Stimulated activated CD4-positive, alpha-beta T cell treated with anti-CD3 and anti-CD28 coated beads, Interleukin-1b, Interleukin-23, amount 100 ng/mL, for 1 hour (primary cell): Measurements from ENCODE around the gene ZNF304.
"Not testable (repeated sequence)": the region's sequence is repeated elsewhere in the genome, so short reads cannot be mapped to it uniquely, and the experiment has no call there.

Source experiments
- DNase-seq, 2 donors: peaks; one replicate each; pipeline ENCODE4 v3.0.0-alpha.2; 2020; ENCODE audit warnings: low read depth in 2 of 2

Gene ZNF304

DNA sequence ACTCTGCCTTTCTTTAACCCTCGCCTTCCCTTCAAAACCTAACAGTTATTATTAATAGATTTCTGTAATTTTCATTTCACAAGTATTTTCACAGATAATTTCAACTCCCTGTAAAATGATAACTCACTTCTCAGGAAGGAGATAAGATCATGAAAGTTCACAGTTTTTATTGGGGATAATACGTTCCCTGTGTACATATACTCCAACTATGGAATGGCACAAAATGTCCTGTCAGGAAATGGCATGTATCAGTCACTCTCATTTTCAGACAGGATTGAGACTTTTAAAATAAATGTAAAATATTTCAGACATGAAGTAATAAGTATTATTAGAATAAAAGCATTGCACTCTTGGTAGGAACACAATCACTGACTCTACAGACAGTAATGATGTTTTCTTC is 11.3 kb downstream of the ZNF304 start:
- no peak for DNase-seq

DNA sequence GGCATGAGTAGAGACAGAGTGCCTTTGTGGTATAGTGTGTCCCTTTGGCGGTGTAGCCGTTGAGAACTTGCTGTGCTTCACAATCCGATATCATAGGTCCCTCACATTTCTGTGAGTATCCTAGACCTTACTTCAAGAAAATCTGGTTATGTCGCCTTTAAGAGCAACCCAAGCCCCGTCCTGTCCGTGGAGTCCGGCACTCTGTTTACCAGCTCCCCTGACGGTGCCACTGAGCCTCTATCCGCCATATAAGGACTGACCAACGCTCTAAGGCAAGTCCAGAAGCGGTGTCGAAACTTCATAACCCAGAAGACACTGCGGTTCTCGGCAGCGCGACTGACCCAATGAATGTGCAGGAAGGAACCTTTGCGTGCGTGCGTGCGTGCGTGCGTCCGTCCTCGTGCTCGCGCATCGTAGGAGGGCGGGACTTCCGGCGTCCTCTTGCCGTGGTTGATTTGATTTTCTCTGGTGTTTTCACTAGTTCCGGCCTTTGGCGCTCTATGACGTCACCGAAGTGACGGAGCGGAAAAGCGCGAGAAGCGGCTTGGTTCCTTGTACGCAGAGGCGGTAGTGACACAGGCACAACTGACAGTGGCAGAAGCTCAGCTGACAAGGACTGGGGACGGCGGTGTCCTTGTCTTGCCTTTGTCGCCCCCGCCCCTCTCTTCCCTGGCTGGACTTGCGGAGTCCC is 12.1 kb downstream of the ZNF304 start, which contains the start of the genes TRAPPC2B and ZNF547:
Gene TRAPPC2B, plus strand, starts transcription at position 555 of the 691 bp plus-strand sequence. CDS start 1,283 bp downstream, outside the sequence.
Gene ZNF547, plus strand, starts transcription at position 555 of the 691 bp plus-strand sequence. CDS start 5,005 bp downstream, outside the sequence.
- peak; percentile 92 for DNase-seq

DNA sequence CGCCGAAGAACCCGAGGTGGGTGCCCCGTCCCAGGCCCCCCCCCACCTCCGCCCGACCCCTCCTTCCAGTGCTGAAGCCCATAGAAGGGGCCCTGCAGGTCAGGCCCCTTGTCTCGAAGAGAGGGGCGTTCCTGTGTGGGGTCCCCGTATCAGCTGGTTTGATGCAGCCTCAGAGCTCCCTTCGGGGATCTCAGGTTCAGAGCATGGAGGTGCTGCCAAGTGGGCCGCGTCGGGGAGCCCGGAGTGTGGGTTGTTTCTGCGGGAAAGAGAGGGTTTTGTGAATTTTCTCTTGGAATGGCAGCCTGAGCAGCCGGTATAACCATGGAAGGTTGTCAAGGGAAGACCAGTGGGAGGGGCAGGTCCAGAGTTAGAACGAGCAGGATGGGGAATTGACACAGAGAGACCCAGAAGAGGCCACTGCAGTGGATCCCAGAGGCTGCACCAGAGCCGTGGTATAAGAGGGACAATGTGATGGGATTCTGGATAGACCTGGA is 12.7 kb downstream of the ZNF304 start:
- no peak for DNase-seq

DNA sequence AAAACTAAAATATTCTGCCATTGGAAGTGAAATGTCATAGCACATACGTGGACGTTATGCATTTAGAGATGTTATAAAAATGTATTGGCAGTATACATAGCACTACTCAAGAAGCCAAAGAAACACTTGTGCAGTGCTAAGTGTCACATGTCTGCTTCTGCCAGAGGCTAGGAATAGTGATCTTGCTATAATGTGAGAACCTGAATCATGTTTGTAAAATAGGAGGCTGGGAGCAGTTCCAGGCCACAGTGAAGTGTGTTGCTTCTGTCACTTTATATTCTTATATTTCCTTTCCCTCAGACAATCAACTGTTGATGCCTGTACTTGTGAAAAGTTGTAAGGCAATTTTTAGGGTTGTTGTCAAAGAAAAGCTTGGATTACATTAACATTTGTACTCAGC is 15.7 kb downstream of the ZNF304 start:
- DNase-seq: no peak

DNA sequence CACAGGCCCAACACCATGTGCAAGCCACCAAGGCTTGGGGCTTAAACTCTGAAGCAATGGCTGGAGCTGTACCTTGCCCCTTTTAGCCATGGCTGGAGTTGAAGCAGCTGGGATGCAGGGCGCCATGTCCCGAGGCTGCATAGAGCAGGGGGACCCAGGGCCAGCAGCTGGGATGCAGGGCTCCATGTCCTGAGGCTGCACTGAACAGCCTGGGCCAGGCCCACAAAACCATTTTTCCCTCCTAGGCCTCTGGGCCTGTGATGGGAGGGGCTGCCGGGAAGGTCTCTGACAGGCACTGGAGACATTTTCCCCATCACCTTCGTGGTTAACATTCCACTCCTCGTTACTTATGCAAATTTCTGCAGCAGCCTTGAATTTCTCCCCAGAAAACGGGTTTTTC is 23.1 kb downstream of the ZNF304 start:
- no peak for DNase-seq

DNA sequence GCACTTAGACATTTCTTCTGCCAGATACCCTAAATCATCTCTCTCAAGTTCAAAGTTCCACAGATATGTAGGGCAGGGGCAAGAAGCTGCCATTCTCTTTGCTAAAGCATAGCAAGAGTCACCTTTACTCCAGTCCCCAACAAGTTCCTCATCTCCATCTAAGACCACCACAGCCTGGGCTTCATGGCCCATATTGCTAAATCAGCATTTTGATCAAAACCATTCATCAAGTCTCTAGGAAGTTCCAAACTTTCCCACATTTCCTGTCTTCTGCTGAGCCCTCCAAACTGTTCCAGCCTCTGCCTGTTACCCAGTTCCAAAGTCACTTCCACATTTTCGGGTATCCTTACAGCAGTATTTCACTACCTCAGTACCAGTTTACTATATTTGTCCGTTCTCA is 23.6 kb downstream of the ZNF304 start:
- DNase-seq: not testable (repeated sequence)

DNA sequence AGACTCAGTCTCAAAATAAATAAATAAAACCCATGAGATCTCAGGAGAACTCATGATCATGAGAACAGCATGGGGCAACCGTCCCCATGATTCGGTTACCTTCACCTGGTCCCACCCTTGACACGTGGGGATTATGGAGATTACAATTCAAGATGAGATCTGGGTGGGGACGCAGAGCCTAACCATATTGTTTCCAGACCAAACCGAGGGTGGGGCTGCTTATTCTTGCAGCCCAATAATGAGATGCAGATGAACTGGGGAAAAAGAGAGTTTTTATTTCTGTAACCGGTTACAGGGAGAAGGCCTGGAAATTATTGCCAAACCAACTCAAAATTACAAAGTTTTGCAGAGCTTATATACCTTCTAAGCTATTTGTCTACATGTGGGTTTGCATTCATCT is 25.1 kb downstream of the ZNF304 start:
- DNase-seq: no peak

DNA sequence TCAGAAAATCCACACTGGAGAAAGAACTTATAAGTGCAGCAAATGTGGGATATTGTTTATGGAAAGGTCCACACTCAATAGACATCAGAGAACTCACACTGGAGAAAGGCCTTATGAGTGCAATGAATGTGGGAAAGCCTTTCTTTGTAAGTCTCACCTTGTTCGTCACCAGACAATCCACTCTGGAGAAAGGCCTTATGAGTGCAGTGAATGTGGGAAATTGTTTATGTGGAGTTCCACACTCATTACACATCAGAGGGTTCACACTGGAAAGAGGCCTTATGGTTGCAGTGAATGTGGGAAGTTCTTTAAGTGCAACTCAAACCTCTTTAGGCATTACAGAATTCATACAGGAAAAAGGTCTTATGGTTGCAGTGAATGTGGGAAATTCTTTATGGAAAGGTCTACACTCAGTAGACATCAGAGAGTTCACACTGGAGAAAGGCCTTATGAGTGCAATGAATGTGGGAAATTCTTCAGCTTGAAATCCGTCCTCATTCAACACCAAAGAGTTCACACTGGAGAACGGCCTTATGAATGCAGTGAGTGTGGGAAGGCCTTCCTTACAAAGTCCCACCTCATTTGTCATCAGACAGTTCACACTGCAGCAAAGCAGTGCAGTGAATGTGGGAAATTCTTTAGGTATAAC is 26.6 kb downstream of the ZNF304 start:
- DNase-seq: no peak

DNA sequence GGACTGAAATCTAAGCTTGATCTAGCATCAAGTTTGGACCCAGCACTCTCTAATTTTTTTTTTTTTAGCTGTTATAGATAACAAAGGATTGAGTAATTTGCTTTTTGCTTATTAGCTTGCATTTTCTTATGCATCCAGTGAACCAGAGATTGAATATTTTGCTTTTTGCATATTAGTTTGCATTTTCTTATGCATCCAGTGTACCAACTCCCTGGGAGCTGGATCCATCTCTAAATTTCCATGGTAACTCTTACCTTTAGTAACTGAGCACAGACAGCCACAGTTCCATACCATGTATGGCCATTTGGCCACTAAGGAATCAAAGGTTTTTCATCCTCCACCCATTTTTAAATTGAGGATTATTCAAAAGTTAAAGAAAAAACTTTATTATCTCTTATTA is 29.9 kb downstream of the ZNF304 start:
- no peak for DNase-seq

DNA sequence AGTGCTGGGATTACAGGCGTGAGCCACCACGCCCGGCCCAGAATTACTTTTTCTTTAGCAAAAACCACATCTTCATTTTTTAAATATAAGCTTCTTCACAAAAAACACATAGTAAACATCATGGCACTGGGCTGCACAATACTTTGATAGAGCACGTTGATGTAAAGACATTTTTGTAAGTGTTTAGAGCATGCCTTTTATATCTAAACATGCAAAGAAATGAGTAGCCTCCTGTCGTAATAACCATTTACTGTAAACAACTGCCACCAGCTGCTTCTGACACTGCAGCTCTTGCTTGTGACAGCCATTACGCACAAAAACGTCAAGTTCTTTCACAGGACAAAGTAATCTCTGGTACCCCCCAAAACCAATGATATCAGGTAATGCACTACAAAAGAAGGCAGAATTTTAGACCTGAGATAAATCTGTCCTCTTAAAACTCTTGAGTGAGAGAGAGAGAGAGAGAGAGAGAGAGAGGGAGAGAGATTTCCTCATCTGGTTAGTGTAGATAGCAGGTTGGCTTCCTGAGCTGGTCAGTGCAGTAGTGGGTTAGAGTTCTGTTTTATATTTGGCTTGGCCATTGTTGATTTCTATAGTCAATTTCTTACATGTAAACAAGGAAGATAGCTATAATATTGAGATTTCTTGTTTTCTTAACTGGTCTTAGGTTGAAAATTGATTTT is 31.9 kb downstream of the ZNF304 start:
- no peak for DNase-seq

DNA sequence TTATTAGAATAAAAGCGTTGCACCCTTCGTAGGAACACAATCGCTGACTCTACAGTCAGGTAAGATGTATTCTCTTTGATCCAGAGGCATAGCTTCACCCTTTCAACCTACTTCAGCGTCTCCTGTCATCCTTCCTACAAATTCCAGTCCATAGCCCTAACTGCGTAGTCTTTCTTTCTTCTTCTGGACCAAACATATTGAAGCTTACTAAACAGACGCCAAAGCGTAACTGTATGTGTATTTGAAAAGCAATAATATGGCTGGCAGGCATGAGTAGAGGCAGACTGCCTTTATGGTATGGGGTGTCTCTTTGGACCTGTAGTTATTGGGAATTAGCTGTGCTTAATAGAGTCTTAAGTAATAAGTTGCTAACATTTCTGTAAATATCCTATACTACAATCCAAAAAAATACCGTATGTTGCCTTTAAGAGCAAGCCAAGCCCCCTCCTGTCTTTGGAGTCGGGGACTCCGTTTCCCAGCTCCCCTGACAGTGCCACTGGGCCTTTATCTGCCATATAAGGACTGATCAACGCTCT is 38.2 kb downstream of the ZNF304 start:
- no peak for DNase-seq

DNA sequence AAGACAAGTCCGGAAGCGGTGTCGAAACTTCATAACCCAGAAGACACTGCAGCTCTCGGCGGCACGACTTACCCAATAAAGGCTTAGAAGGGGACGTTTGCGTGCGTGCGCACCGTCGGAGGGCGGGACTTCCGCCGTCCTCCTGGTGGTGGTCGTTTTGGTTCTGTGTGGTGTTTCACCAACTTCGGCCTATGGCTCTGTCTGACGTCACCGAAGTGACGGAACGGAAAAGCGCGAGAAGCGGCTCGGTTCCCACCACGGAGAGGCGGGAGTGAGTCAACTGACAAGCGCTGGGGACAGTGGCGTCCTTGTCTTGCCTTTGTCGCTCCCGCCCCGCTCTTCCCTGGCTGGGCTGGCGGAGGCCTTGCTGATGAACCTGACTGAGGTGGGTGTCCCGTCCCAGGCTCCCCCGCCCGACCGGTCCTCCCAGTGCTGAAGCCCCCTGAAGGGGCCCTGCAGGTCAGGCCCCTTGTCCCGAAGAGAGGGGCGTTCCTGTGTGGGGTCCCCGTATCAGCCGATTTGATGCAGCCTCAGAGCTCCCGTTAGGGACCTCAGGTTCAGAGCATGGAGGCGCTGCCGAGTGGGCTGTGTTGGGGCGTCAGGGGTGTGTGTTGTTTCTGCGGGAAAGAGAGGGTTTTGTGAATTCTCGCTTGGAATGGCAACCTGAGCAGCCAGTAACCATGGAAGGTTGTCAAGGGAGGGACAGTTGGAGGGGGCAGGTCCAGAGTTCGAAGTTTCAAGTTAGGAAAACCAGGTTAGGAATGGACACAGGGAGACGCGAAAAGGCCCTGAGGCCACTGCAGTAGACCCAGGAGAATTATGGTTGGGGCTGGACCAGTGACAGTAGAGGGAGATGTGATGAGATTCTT is 38.9 kb downstream of the ZNF304 start, which contains the start of gene ZNF548:
Gene ZNF548, plus strand, starts transcription at position 125 of the 869 bp plus-strand sequence. Its CDS starts 246 bp downstream, at position 371.
- peak; percentile 93 to 94 for DNase-seq

DNA sequence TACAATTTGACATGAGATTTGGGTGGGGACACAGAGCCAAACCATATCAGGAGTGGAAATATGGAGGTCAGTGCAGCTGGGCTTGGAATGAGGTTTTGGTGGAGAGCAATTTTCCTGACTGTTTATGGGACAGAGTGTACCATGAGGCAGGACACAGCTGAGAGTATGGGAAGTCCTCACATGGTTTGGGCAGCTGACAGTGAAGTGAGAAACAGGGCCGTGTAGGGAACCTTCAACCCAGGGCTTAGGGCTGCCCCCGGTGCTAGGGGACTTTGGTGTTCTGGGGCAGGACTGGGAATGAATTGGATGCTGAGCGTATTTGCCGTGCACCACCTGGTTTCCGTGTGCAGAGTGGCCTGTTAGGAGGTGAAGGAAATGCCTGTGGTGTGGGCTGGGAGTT is 44.6 kb downstream of the ZNF304 start:
- DNase-seq: no peak

DNA sequence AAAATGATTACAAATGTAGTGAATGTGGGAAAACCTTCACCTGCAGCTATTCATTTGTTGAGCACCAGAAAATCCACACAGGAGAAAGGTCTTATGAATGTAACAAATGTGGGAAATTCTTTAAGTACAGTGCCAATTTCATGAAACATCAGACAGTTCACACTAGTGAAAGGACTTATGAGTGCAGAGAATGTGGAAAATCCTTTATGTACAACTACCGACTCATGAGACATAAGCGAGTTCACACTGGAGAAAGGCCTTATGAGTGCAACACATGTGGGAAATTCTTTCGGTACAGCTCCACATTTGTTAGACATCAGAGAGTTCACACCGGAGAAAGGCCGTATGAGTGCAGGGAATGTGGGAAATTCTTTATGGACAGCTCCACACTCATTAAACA is 47.8 kb downstream of the ZNF304 start:
- no peak for DNase-seq

DNA sequence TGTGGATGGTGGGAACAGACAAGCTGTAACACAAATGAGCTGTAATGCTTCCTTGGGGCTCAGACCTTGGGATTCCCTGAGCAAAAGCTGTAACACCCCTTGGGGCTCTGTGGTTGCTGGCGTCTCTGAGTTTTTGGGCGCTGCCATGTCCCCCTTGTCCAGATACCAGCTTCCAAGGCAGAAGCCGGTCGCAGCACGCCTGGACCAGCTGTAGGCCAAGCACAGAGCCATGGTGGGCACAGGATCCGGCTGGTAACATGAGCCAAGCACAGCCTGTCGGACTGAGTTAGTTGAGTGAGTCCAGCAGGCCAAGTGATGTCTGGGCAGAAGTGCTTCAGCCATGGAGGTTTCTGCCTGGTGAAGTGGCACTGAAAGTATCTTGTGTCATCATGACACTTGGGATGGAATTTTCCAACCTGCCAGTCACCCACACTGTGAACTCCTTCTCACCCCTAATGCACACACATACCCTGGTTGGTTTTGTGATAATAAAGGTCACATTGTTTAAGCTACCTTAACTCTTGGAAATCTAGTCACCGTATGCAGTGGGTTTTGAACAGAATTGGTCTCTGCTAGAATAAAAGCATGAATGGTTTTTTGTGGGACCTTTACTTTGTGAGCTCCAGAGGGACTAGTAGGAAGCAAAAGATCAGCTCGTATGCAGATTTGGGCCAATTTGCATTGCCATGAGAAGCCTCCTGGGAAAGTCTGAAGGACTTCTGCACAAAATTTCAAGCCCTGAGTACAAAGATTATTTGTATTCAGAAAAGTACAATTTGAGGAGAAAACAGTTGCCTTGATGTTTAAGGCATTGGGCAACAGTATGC is 52.9 kb downstream of the ZNF304 start:
- no peak for DNase-seq

DNA sequence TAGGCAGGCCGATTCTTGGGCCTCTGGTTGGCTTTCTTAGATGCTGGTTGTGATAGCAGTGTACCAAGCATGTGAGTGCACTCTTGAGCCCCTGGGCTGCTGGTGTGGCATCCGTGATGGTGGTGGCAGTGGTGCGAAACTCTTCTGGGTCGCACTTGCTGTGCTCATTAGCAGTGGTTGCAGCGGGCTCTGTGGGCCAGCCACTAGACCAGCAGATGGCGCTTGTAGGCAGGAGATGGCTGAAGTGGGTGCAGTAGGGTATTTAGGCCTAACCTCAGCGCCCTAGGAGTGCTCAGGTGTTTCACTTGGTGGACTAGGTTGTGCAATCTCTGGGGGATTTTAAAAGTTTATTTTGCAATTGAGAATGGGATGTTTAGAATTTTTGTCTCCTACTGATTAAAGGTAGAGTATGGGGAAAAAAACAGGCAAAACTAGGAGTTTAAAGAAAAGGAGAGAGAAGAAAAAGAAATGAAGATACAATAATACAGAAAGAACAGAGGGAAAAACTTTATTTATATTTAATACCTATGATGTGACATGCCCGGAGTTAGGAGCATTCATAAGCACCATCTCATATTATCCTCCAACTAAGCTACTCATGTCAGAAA is 55.5 kb downstream of the ZNF304 start:
- peak; percentile 31 to 44 for DNase-seq
